ENCODE measurements around the gene FBXO3.

Gene FBXO3

GRCh38 chr11:33722590-33723234 is 51.6 kb downstream of the FBXO3 start:
- H3K27me3 Mint-ChIP-seq (ENCODE audit: low read depth) = no peaks in the 10 kb centered on the region
- no peak overlapping the region for H3K4me3 Mint-ChIP-seq
- H3K27ac Mint-ChIP-seq = peak overlapping the region; percentile 79 to 89 (median 86)
- peaks cover 13% of the 10 kb centered on the region for H3K9me3 Mint-ChIP-seq
- H3K36me3 Mint-ChIP-seq (ENCODE audit: low read depth) = peaks cover 57% of the 10 kb centered on the region
- H3K4me1 Mint-ChIP-seq = peaks cover 72% of the 10 kb centered on the region
- TF ChIP-seq, protein P1, sequence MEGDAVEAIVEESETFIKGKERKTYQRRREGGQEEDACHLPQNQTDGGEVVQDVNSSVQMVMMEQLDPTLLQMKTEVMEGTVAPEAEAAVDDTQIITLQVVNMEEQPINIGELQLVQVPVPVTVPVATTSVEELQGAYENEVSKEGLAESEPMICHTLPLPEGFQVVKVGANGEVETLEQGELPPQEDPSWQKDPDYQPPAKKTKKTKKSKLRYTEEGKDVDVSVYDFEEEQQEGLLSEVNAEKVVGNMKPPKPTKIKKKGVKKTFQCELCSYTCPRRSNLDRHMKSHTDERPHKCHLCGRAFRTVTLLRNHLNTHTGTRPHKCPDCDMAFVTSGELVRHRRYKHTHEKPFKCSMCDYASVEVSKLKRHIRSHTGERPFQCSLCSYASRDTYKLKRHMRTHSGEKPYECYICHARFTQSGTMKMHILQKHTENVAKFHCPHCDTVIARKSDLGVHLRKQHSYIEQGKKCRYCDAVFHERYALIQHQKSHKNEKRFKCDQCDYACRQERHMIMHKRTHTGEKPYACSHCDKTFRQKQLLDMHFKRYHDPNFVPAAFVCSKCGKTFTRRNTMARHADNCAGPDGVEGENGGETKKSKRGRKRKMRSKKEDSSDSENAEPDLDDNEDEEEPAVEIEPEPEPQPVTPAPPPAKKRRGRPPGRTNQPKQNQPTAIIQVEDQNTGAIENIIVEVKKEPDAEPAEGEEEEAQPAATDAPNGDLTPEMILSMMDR (IDR thresholded peaks at IDR 0.05; ENCODE audit: unreplicated experiment in 3 of 3) = no peak

GRCh38 chr11:33721984-33722383 is 52.3 kb downstream of the FBXO3 start:
- TF ChIP-seq, protein P1 (IDR thresholded peaks at IDR 0.05; ENCODE audit: unreplicated experiment in 3 of 3) = no peak
- Mint-ChIP-seq H3K36me3 (ENCODE audit: low read depth) (peaks cover 56% of the 10 kb centered on the region), H3K9me3 (peaks cover 8% of the 10 kb centered on the region), H3K4me1 (peaks cover 79% of the 10 kb centered on the region), H3K27me3 (ENCODE audit: low read depth) (no peaks in the 10 kb centered on the region), H3K27ac (peak overlapping the region in 2 of 3 experiments; percentile 27 to 79), H3K4me3 (no peak overlapping the region)

DNA sequence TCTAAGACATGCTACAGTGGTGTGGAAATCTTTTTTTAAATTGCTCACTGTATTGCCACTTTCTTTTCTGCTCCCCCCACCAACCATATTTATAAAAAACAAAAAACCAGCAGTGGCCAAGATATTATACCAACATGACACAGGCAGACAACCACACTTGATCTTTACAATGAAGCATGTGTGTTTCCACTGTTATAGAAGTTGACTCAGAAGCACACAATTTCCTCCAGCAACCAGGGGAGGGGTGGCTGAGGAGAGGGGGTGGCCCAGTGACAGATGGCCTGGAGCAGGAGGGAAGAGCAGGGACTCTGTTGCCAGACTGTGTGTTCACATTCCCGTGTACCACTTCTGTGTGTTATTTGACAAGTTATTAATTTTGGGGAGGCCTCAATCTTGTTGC is 52.9 kb downstream of the FBXO3 start:
- H3K27ac Mint-ChIP-seq = peak overlapping the region in 2 of 3 experiments; percentile 27 to 79
- TF ChIP-seq, protein P1 (IDR thresholded peaks at IDR 0.05; ENCODE audit: unreplicated experiment in 3 of 3) = no peak
- peaks cover 55% of the 10 kb centered on the region for H3K36me3 Mint-ChIP-seq (ENCODE audit: low read depth)
- H3K27me3 Mint-ChIP-seq (ENCODE audit: low read depth) = no peaks in the 10 kb centered on the region
- H3K9me3 Mint-ChIP-seq = peaks cover 3% of the 10 kb centered on the region
- peaks cover 79% of the 10 kb centered on the region for H3K4me1 Mint-ChIP-seq
- H3K4me3 Mint-ChIP-seq = no peak overlapping the region

DNA sequence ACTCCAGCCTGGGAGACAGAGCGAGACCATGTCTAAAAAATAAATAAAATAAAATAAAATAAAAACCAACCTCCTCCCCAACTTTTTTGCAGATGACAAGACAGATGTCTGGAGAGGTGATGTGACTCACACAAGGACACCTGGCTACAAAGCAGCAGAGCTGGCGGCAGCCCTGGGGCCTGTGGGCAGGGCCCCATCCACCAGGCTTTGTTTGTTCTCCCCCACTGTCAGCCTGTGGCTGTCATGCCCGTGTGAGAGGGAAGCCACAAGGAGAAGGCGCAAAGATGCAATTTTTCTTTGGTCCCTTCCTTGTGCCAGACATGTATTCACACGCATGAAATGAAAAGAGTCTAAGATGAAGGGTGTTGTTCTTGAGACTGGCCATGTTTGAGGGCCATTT is 54.7 kb downstream of the FBXO3 start:
- H3K27ac Mint-ChIP-seq = peak overlapping the region in 2 of 3 experiments; percentile 4 to 20
- H3K36me3 Mint-ChIP-seq (ENCODE audit: low read depth) = peaks cover 50% of the 10 kb centered on the region
- H3K27me3 Mint-ChIP-seq (ENCODE audit: low read depth) = no peaks in the 10 kb centered on the region
- H3K9me3 Mint-ChIP-seq = no peaks in the 10 kb centered on the region
- H3K4me1 Mint-ChIP-seq = peaks cover 63% of the 10 kb centered on the region
- H3K4me3 Mint-ChIP-seq = no peak overlapping the region
- TF ChIP-seq, protein P1 (IDR thresholded peaks at IDR 0.05; ENCODE audit: unreplicated experiment in 3 of 3) = no peak

GRCh38 chr11:33718440-33718839 is 55.9 kb downstream of the FBXO3 start:
- no peaks in the 10 kb centered on the region for H3K9me3 Mint-ChIP-seq
- H3K27me3 Mint-ChIP-seq (ENCODE audit: low read depth) = no peaks in the 10 kb centered on the region
- TF ChIP-seq, protein P1 (IDR thresholded peaks at IDR 0.05; ENCODE audit: unreplicated experiment in 3 of 3) = no peak
- peaks cover 52% of the 10 kb centered on the region for H3K4me1 Mint-ChIP-seq
- H3K36me3 Mint-ChIP-seq (ENCODE audit: low read depth) = peaks cover 53% of the 10 kb centered on the region
- H3K27ac Mint-ChIP-seq = peak overlapping the region in 2 of 3 experiments; percentile 51
- no peak overlapping the region for H3K4me3 Mint-ChIP-seq

- TF ChIP-seq, protein P1 (IDR thresholded peaks at IDR 0.05; ENCODE audit: unreplicated experiment in 3 of 3) = peak; percentile 13 to 25 (median 16)
- Mint-ChIP-seq H3K9me3 (no peaks in the 10 kb centered on the region), H3K4me1 (peaks cover 30% of the 10 kb centered on the region), H3K36me3 (ENCODE audit: low read depth) (peaks cover 50% of the 10 kb centered on the region), H3K27ac (no peak overlapping the region), H3K27me3 (ENCODE audit: low read depth) (no peaks in the 10 kb centered on the region), H3K4me3 (no peak overlapping the region)
Observed at GRCh38 chr11:33716243-33716642, 58.1 kb downstream of the FBXO3 start.
